Measurements from ENCODE around the gene ARL4C. TPM values are rescaled to one million over a fixed set of nuclear protein-coding genes. Genes with fewer than 3 reads are reported as not detected.
A peak's percentile ranks its signal among the peaks of the same experiment; 100 is the strongest.

The ARL4C gene
- total RNA-seq, 1 donor from 2014 or later: 20.9 TPM

DNA sequence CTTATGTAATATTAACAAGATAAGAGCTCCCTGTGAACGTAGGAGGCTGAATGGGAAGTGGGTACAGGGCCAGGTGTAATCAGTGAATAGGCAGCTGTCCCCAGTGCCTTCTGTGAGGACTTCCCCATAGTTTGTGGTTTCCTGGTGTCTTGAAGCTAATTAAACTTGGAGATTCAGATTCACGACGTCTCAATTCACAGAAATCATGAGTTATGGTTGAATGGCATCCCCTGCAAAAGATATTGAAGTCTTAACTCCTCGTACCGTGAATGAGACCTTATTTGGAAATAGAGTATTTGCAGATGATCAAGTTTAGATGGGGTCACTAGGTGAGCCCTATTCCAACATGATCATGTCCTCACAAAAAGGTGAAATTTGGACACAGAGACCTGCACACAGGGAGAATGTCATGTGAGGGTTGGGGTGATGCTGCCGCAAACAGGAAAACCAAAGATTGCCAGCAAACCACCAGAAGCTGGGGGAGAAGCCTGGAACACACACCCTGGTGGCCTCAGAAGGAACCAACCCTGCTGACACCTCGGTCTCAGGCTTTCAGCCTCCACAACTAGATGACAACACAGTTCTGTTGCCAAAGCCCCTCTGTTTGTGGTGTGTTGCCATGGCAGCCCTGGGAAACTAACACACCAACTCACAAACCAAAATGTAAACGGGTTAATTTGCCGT lies 13.2 kb downstream of the ARL4C start:
- Mint-ChIP-seq H3K27me3 (no peaks in the 10 kb centered on the region), H3K9me3 (no peaks in the 10 kb centered on the region), H3K27ac (peak overlapping the region; percentile 71), H3K4me3 (peak overlapping the region; percentile 73), H3K4me1 (peaks cover 44% of the 10 kb centered on the region), H3K36me3 (ENCODE audit: low read depth) (peaks cover 6% of the 10 kb centered on the region)
- TF ChIP-seq, protein P1, sequence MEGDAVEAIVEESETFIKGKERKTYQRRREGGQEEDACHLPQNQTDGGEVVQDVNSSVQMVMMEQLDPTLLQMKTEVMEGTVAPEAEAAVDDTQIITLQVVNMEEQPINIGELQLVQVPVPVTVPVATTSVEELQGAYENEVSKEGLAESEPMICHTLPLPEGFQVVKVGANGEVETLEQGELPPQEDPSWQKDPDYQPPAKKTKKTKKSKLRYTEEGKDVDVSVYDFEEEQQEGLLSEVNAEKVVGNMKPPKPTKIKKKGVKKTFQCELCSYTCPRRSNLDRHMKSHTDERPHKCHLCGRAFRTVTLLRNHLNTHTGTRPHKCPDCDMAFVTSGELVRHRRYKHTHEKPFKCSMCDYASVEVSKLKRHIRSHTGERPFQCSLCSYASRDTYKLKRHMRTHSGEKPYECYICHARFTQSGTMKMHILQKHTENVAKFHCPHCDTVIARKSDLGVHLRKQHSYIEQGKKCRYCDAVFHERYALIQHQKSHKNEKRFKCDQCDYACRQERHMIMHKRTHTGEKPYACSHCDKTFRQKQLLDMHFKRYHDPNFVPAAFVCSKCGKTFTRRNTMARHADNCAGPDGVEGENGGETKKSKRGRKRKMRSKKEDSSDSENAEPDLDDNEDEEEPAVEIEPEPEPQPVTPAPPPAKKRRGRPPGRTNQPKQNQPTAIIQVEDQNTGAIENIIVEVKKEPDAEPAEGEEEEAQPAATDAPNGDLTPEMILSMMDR (IDR thresholded peaks at IDR 0.05): no peak
- DNase-seq: peak; percentile 47
- CTCF ChIA-PET: interaction anchor here (0.9 to 2.1 kb wide), 12 partner anchors 13 to 348 kb away, joined by 3 to 13 read pairs (median 4); partner anchors contain the start of gene ARL4C
- intact Hi-C loops (cut with micrococcal nuclease): loop anchor here (1.0 to 5.0 kb wide), 9 partner anchors 11 to 321 kb away; no protein-coding TSS in a partner anchor
- peak; percentile 86 for ATAC-seq (ENCODE audit: low read depth)
- POLR2A ChIA-PET: interaction anchor here (1.0 to 2.5 kb wide), 12 partner anchors 13 to 319 kb away, joined by 3 to 31 read pairs (median 10); partner anchors contain the start of gene ARL4C

- H3K4me1 Mint-ChIP-seq: peaks cover 35% of the 10 kb centered on the region
- intact Hi-C loops (cut with micrococcal nuclease): loop anchor here (5.0 kb wide), 2 partner anchors 109 to 319 kb away; no protein-coding TSS in a partner anchor
- H3K27ac Mint-ChIP-seq: no peak overlapping the region
- DNase-seq (no peak), ATAC-seq (ENCODE audit: low read depth) (no peak)
- H3K27me3 Mint-ChIP-seq: no peaks in the 10 kb centered on the region
- TF ChIP-seq, protein P1 (IDR thresholded peaks at IDR 0.05): no peak
- no peak overlapping the region for H3K4me3 Mint-ChIP-seq
- H3K36me3 Mint-ChIP-seq (ENCODE audit: low read depth): no peaks in the 10 kb centered on the region
- no peaks in the 10 kb centered on the region for H3K9me3 Mint-ChIP-seq
- POLR2A ChIA-PET: interaction anchor here (0.6 kb wide), 1 partner anchor 445 kb away, joined by 3 read pairs; no protein-coding TSS in a partner anchor
- CTCF ChIA-PET: no interaction called here
These were observed 15.6 kb downstream of the ARL4C start for GRCh38 chr2:234481301-234481700.

GRCh38 chr2:234480337-234480736 lies 16.5 kb downstream of the ARL4C start:
- Mint-ChIP-seq H3K4me1 (peaks cover 36% of the 10 kb centered on the region), H3K9me3 (no peaks in the 10 kb centered on the region), H3K36me3 (ENCODE audit: low read depth) (no peaks in the 10 kb centered on the region), H3K27me3 (no peaks in the 10 kb centered on the region), H3K4me3 (no peak overlapping the region), H3K27ac (no peak overlapping the region)
- CTCF ChIA-PET: no interaction called here
- intact Hi-C loops (cut with micrococcal nuclease): loop anchor here (5.0 kb wide), 2 partner anchors 108 to 318 kb away; no protein-coding TSS in a partner anchor
- TF ChIP-seq, protein P1 (IDR thresholded peaks at IDR 0.05): no peak
- no peak for ATAC-seq (ENCODE audit: low read depth)
- POLR2A ChIA-PET: interaction anchor here (0.6 kb wide), 1 partner anchor 444 kb away, joined by 3 read pairs; no protein-coding TSS in a partner anchor
- DNase-seq: no peak

- intact Hi-C loops (cut with micrococcal nuclease): no loop called here
- POLR2A ChIA-PET: interaction anchor here (0.7 kb wide), 1 partner anchor 16 kb away, joined by 6 read pairs; no protein-coding TSS in a partner anchor
- CTCF ChIA-PET: no interaction called here
These were observed 17.4 kb downstream of the ARL4C start for GRCh38 chr2:234479465-234479864.

More at GRCh38 chr2:234479465-234479864, 17.4 kb downstream of the ARL4C start:
- H3K9me3 Mint-ChIP-seq: no peaks in the 10 kb centered on the region
- ATAC-seq (ENCODE audit: low read depth): no peak
- DNase-seq: no peak
- peaks cover 33% of the 10 kb centered on the region for H3K4me1 Mint-ChIP-seq
- TF ChIP-seq, protein P1 (IDR thresholded peaks at IDR 0.05): no peak
- no peak overlapping the region for H3K27ac Mint-ChIP-seq
- no peaks in the 10 kb centered on the region for H3K36me3 Mint-ChIP-seq (ENCODE audit: low read depth)
- peaks cover 2% of the 10 kb centered on the region for H3K27me3 Mint-ChIP-seq
- no peak overlapping the region for H3K4me3 Mint-ChIP-seq

Data from activated B cell treated with CpG ODN at 0.5 μM for 24 hours (primary cell).